ENCODE measurements around the gene MZT2B. TPM values are rescaled to one million over a fixed set of nuclear protein-coding genes. Genes with fewer than 3 reads are reported as not detected.
"Not testable (repeated sequence)": the region's sequence is repeated elsewhere in the genome, so short reads cannot be mapped to it uniquely, and the experiment has no call there.

MZT2B gene
- total RNA-seq: 50.4 TPM
- polyA plus RNA-seq: 251 TPM

- under 1% methylated on average over 83 of the region's 86 CpGs for WGBS
- peak within 1 kb of the TSS; percentile 95 for H3K4me3 ChIP-seq (ENCODE audit: low read depth, low read length)
- H3K36me3 ChIP-seq (ENCODE audit: insufficient read depth); H3K4me1 ChIP-seq (ENCODE audit: insufficient read depth): not testable (repeated sequence)
- DNase-seq (ENCODE audit: extremely low spot score): peak; percentile 48
- peak within 1 kb of the TSS; percentile 87 for H3K27ac ChIP-seq (ENCODE audit: low read depth)
Observed at GRCh38 chr2:130181880-130182682, at the start of gene MZT2B. Gene MZT2B, plus strand, starts transcription at chr2:130182262. Its CDS starts 21 bp downstream, at chr2:130182283.

GRCh38 chr2:130135692-130136541, 46.1 kb upstream of the MZT2B start:
- no peak for DNase-seq (ENCODE audit: extremely low spot score)
- Histone ChIP-seq H3K4me3 (ENCODE audit: low read depth, low read length) (no peak overlapping the region), H3K27ac (ENCODE audit: low read depth) (no peak overlapping the region), H3K4me1 (ENCODE audit: insufficient read depth) (no peaks in the 10 kb centered on the region), H3K36me3 (ENCODE audit: insufficient read depth) (no peaks in the 10 kb centered on the region)
- 87% methylated on average over 15 of the region's 15 CpGs for WGBS

GRCh38 chr2:130136546-130136945, 45.5 kb upstream of the MZT2B start:
- not testable (repeated sequence) for H3K4me1 ChIP-seq (ENCODE audit: insufficient read depth); H3K4me3 ChIP-seq (ENCODE audit: low read depth, low read length); H3K36me3 ChIP-seq (ENCODE audit: insufficient read depth); DNase-seq (ENCODE audit: extremely low spot score); H3K27ac ChIP-seq (ENCODE audit: low read depth)
- 80% methylated on average over 9 of the region's 10 CpGs for WGBS

- H3K27ac ChIP-seq (ENCODE audit: low read depth); H3K36me3 ChIP-seq (ENCODE audit: insufficient read depth); DNase-seq (ENCODE audit: extremely low spot score); H3K4me3 ChIP-seq (ENCODE audit: low read depth, low read length); H3K4me1 ChIP-seq (ENCODE audit: insufficient read depth): not testable (repeated sequence)
- 86% methylated on average over 5 of the region's 5 CpGs for WGBS
Observed at GRCh38 chr2:130137118-130137517, 44.9 kb upstream of the MZT2B start.

GRCh38 chr2:130138326-130138725, 43.7 kb upstream of the MZT2B start:
- not testable (repeated sequence) for H3K4me3 ChIP-seq (ENCODE audit: low read depth, low read length); H3K27ac ChIP-seq (ENCODE audit: low read depth); H3K4me1 ChIP-seq (ENCODE audit: insufficient read depth); H3K36me3 ChIP-seq (ENCODE audit: insufficient read depth); DNase-seq (ENCODE audit: extremely low spot score)
- WGBS: 93% methylated on average over 10 of the region's 13 CpGs

- not testable (repeated sequence) for DNase-seq (ENCODE audit: extremely low spot score); H3K36me3 ChIP-seq (ENCODE audit: insufficient read depth); H3K27ac ChIP-seq (ENCODE audit: low read depth); H3K4me1 ChIP-seq (ENCODE audit: insufficient read depth); H3K4me3 ChIP-seq (ENCODE audit: low read depth, low read length)
- WGBS: 73% methylated on average over 15 of the region's 15 CpGs
Observed at GRCh38 chr2:130138841-130139251, 43.2 kb upstream of the MZT2B start.

- 85% methylated on average over 27 of the region's 30 CpGs for WGBS
- not testable (repeated sequence) for H3K36me3 ChIP-seq (ENCODE audit: insufficient read depth); H3K27ac ChIP-seq (ENCODE audit: low read depth); H3K4me1 ChIP-seq (ENCODE audit: insufficient read depth); H3K4me3 ChIP-seq (ENCODE audit: low read depth, low read length); DNase-seq (ENCODE audit: extremely low spot score)
Observed at GRCh38 chr2:130139331-130140280, 42.5 kb upstream of the MZT2B start.

- H3K27ac ChIP-seq (ENCODE audit: low read depth); H3K36me3 ChIP-seq (ENCODE audit: insufficient read depth); H3K4me1 ChIP-seq (ENCODE audit: insufficient read depth); DNase-seq (ENCODE audit: extremely low spot score); H3K4me3 ChIP-seq (ENCODE audit: low read depth, low read length): not testable (repeated sequence)
- 91% methylated on average over 7 of the region's 7 CpGs for WGBS
Observed at GRCh38 chr2:130140516-130140915, 41.5 kb upstream of the MZT2B start.

GRCh38 chr2:130141002-130141401, 41.1 kb upstream of the MZT2B start:
- H3K4me3 ChIP-seq (ENCODE audit: low read depth, low read length); H3K36me3 ChIP-seq (ENCODE audit: insufficient read depth); H3K4me1 ChIP-seq (ENCODE audit: insufficient read depth); H3K27ac ChIP-seq (ENCODE audit: low read depth); DNase-seq (ENCODE audit: extremely low spot score): not testable (repeated sequence)
- WGBS: 89% methylated on average over 4 of the region's 6 CpGs

- H3K27ac ChIP-seq (ENCODE audit: low read depth); H3K36me3 ChIP-seq (ENCODE audit: insufficient read depth); H3K4me1 ChIP-seq (ENCODE audit: insufficient read depth); DNase-seq (ENCODE audit: extremely low spot score); H3K4me3 ChIP-seq (ENCODE audit: low read depth, low read length): not testable (repeated sequence)
- WGBS: 93% methylated on average over 20 of the region's 22 CpGs
Observed at GRCh38 chr2:130141645-130142370, 40.3 kb upstream of the MZT2B start.

- not testable (repeated sequence) for DNase-seq (ENCODE audit: extremely low spot score); H3K4me1 ChIP-seq (ENCODE audit: insufficient read depth); H3K27ac ChIP-seq (ENCODE audit: low read depth); H3K4me3 ChIP-seq (ENCODE audit: low read depth, low read length); H3K36me3 ChIP-seq (ENCODE audit: insufficient read depth)
- WGBS: 89% methylated on average over 13 of the region's 13 CpGs
Observed at GRCh38 chr2:130142396-130143265, 39.4 kb upstream of the MZT2B start.
